Esophagus squamous epithelium (tissue), 5 donors: ENCODE results near the gene TMUB1. TPM values are rescaled to one million over a fixed set of nuclear protein-coding genes. Genes with fewer than 3 reads are reported as not detected.

Source experiments
- DNase-seq: peaks from one replicate; lab custom pipeline; 2025; lab: John Stamatoyannopoulos, UW
- H3K27ac ChIP-seq, 4 donors: fragments of 200-600 bp; sonication (generic); one replicate each; pipeline ENCODE4 v1.5.1; 2016 to 2019; ENCODE audit warnings: mild to moderate bottlenecking in 1 of 4
- H3K27me3 ChIP-seq, 4 donors: fragments of 200-600 bp; sonication (generic); 1 replicate in 3 of 4; 2 replicates in 1 of 4; pipeline versions ENCODE4 v1.5.1 to v1.6.0; 2017 to 2021; ENCODE audit warnings: antibody characterized with exemption in 1 of 4
- H3K36me3 ChIP-seq, 3 donors: fragments of 200-600 bp; sonication (generic); one replicate each; pipeline ENCODE4 v1.5.1; 2016 to 2019
- H3K4me1 ChIP-seq, 3 donors: fragments of 200-600 bp; sonication (generic); one replicate each; pipeline ENCODE4 v1.5.1; 2017 to 2019
- H3K4me3 ChIP-seq, 4 donors: fragments of 200-600 bp; sonication (generic); 1 replicate in 3 of 4; 2 replicates in 1 of 4; pipeline ENCODE4 v1.5.1; 2016 to 2019; ENCODE audit warnings: mild to moderate bottlenecking in 2 of 4, moderate library complexity in 1 of 4
- H3K9me3 ChIP-seq, 3 donors: fragments of 200-600 bp; sonication (generic); one replicate each; pipeline ENCODE4 v1.5.1; 2016 to 2019
- CTCF ChIP-seq, 6 experiments: fragments of 450-650 bp in 4 of 6; fragments of 200-600 bp in 2 of 6; sonication (generic) in 2 of 6; IDR thresholded peaks; one replicate each; pipeline ENCODE4 v1.5.1; 2016 to 2019; ENCODE audit warnings: antibody characterized with exemption in 6 of 6, mild to moderate bottlenecking in 4 of 6, moderate library complexity in 4 of 6
- POLR2A ChIP-seq, 4 donors: fragments of 450-650 bp; IDR thresholded peaks; one replicate each; pipeline ENCODE4 v1.6.1; 2017; ENCODE audit warnings: antibody characterized with exemption in 4 of 4, mild to moderate bottlenecking in 4 of 4, moderate library complexity in 3 of 4
- WGBS, 2 donors: methylation state at CpG; one replicate each; pipeline ENCODE4 v1.1.5; 2018; 5-methylcytosine and 5-hydroxymethylcytosine counted together
- intact Hi-C: fragments of 100-400 bp; cut with DNase I; formaldehyde crosslinking; loops from one replicate; pipeline ENCODE4 v1.15.0; 2022
- total RNA-seq, 4 donors: library from RNA; depleted of rRNA; stranded (reverse); fragments of >200 nt; gene quantifications; one replicate each; pipeline ENCODE4 v1.1.0, GENCODE V29; 2016
- donor health status: DM: yes; HTN: yes; CAD: no.

Gene TMUB1
- total RNA-seq, 4 donors from 2014 or later = 28.4 to 51.0 (median 35.2) TPM

DNA sequence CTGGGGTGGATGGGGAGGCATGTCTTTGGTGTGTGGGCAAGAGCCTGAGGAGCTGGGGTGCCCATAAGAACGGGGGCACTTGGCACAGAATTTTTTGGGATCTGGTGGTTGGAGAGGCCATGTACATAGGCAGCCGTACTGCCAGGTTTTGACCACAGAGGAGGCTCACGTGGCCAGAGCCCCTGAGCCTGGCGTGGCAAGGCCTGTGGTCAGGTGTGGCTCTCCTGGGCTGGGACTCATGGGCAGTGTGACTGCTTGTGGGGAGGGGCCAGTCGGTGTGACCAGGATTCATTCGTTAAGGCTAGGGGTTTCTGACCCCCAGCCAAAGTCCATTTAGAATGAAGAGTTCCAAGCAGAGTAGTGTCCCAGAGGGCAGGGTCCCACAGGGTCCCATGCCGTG, 41.2 kb upstream of the TMUB1 start:
- H3K27ac ChIP-seq = no peak overlapping the region
- H3K27me3 ChIP-seq = no peaks in the 10 kb centered on the region
- H3K9me3 ChIP-seq = no peaks in the 10 kb centered on the region
- 75 to 86% methylated on average over 2 to 4 of the region's 7 CpGs for WGBS, 2 donors
- TF ChIP-seq CTCF (IDR thresholded peaks at IDR 0.05) (no peak), POLR2A (IDR thresholded peaks at IDR 0.05) (no peak)
- peaks cover 18 to 38% (median 20%) of the 10 kb centered on the region in 3 donors for H3K4me1 ChIP-seq
- intact Hi-C loops = loop anchor here (5.0 kb wide), 1 partner anchor 48 kb away; no protein-coding TSS in a partner anchor
- DNase-seq = no peak
- no peak overlapping the region for H3K4me3 ChIP-seq
- peaks cover 28 to 91% (median 51%) of the 10 kb centered on the region in 3 donors for H3K36me3 ChIP-seq

GRCh38 chr7:151123822-151124464, 40.6 kb upstream of the TMUB1 start:
- Histone ChIP-seq H3K9me3 (no peaks in the 10 kb centered on the region), H3K4me1 (peaks cover 18 to 38% (median 20%) of the 10 kb centered on the region in 3 donors), H3K4me3 (no peak overlapping the region), H3K27ac (no peak overlapping the region), H3K27me3 (no peaks in the 10 kb centered on the region), H3K36me3 (peaks cover 28 to 91% (median 52%) of the 10 kb centered on the region in 3 donors)
- DNase-seq = peak; percentile 17
- intact Hi-C loops = loop anchor here (5.0 kb wide), 1 partner anchor 48 kb away; no protein-coding TSS in a partner anchor
- TF ChIP-seq CTCF (IDR thresholded peaks at IDR 0.05) (peak; percentile 90 to 99 (median 96)), POLR2A (IDR thresholded peaks at IDR 0.05) (no peak)
- 7% methylated on average over 3 of the region's 24 CpGs; no CpG with 5 or more reads in 1 of the 2 donors for WGBS, 2 donors

DNA sequence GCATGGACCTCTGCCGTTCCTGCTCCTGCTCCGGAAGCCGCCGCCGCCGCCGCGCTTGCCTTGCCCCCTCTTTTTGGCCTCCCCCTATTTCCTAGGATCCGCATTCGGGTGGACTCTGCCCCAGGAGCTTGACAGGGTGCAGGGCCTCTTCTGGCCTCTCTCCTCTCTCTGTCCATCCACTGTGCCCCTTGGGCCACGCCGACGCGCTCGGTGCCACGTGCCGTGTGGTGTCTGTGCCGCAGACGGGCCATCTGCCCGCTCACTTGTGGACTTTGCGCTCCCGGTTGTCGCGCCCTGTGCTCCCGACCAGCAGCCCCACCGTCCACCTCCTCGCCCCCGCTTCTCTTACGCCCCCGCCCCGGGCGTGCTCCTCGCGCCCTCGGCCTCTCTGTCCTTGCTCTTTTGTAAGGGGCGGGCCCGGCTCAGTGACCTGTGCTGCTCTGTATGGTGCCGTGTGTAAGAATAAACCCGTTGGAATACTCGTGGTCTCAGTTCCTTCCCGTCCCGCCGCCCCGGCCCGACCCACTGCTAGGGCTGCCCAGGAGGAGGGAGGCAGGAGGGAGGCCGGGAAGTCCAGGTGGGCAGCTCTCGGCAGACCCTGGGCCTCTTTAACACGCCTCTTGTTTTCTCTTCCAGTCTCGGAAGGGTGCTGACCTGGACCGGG, 40.0 kb upstream of the TMUB1 start:
- WGBS, 2 donors = 94 to 96% methylated on average over 13 to 35 of the region's 50 CpGs
- intact Hi-C loops = loop anchor here (5.0 kb wide), 1 partner anchor 49 kb away; no protein-coding TSS in a partner anchor
- H3K27me3 ChIP-seq = no peaks in the 10 kb centered on the region
- H3K36me3 ChIP-seq = peaks cover 28 to 91% (median 52%) of the 10 kb centered on the region in 3 donors
- no peak for TF ChIP-seq CTCF (IDR thresholded peaks at IDR 0.05)
- TF ChIP-seq POLR2A (IDR thresholded peaks at IDR 0.05) = no peak
- no peak overlapping the region for H3K27ac ChIP-seq
- H3K4me3 ChIP-seq = no peak overlapping the region
- H3K4me1 ChIP-seq = peaks cover 18 to 38% (median 20%) of the 10 kb centered on the region in 3 donors
- DNase-seq = no peak
- H3K9me3 ChIP-seq = no peaks in the 10 kb centered on the region

DNA sequence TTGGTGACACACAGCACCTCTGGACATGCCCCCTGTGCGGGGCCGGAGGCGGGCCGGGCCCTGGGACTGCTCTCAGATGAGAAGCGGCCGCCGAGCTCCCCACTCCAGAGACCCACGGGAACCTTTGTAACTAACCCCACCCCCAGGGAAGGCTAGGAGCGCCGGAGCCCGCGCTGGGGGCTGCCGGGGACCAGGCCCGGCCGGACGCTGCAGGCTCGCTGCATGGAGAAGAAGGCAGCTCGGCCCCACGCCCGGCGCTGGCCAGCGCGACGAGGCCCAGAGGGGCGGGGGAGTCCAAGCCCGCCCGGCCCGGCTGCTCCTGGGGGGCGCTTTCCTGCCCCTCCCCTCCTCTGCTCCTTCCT, 39.5 kb upstream of the TMUB1 start:
- Histone ChIP-seq H3K4me1 (peaks cover 18 to 42% (median 20%) of the 10 kb centered on the region in 3 donors), H3K9me3 (no peaks in the 10 kb centered on the region), H3K4me3 (no peak overlapping the region), H3K36me3 (peaks cover 30 to 91% (median 53%) of the 10 kb centered on the region in 3 donors), H3K27me3 (no peaks in the 10 kb centered on the region), H3K27ac (no peak overlapping the region)
- no peak for DNase-seq
- WGBS, 2 donors = 89% methylated on average over 25 of the region's 29 CpGs; no CpG with 5 or more reads in 1 of the 2 donors
- intact Hi-C loops = loop anchor here (5.0 kb wide), 1 partner anchor 50 kb away; no protein-coding TSS in a partner anchor
- no peak for TF ChIP-seq CTCF (IDR thresholded peaks at IDR 0.05)
- no peak for TF ChIP-seq POLR2A (IDR thresholded peaks at IDR 0.05)

- Histone ChIP-seq H3K36me3 (peaks cover 30 to 91% (median 53%) of the 10 kb centered on the region in 3 donors), H3K9me3 (no peaks in the 10 kb centered on the region), H3K27ac (no peak overlapping the region), H3K4me1 (peaks cover 20 to 47% (median 21%) of the 10 kb centered on the region in 3 donors), H3K27me3 (no peaks in the 10 kb centered on the region), H3K4me3 (no peak overlapping the region)
- DNase-seq = no peak
- intact Hi-C loops = loop anchor here (5.0 kb wide), 1 partner anchor 50 kb away; no protein-coding TSS in a partner anchor
- 85 to 86% methylated on average over 21 to 24 of the region's 24 CpGs for WGBS, 2 donors
- TF ChIP-seq CTCF (IDR thresholded peaks at IDR 0.05) (no peak), POLR2A (IDR thresholded peaks at IDR 0.05) (no peak)
Measured at GRCh38 chr7:151122276-151122675, 39.0 kb upstream of the TMUB1 start.
